HepG2 (cell line): ENCODE measurements around the gene PDLIM5. TPM values are rescaled to one million over a fixed set of nuclear protein-coding genes. Genes with fewer than 3 reads are reported as not detected.

Experiments used
- AGO1 ChIP-seq: fragments of 200-400 bp; formaldehyde crosslinking; IDR thresholded peaks from 2 replicates; pipeline ENCODE4 v1.6.1; 2017; ENCODE audit warnings: mild to moderate bottlenecking, low read depth, low read length, moderate library complexity; ENCODE audit not compliant: poor library complexity, severe bottlenecking
- CENPBD1 ChIP-seq: sonication (generic); formaldehyde crosslinking; IDR thresholded peaks from 2 replicates; pipeline ENCODE4 v1.8.0; 2022; ENCODE audit warnings: missing genetic modification reagents, low read depth, mild to moderate bottlenecking, borderline replicate concordance
- CTCF ChIP-seq: sonication (generic); formaldehyde crosslinking; IDR thresholded peaks from 2 replicates; pipeline ENCODE4 v1.5.0; 2020; ENCODE audit warnings: mild to moderate bottlenecking, missing genetic modification reagents, moderate library complexity
- FOSL1 ChIP-seq: sonication (generic); formaldehyde crosslinking; IDR thresholded peaks from 2 replicates; pipeline ENCODE4 v1.9.0; 2021; ENCODE audit warnings: missing genetic modification reagents, borderline replicate concordance
- GTF2F1 ChIP-seq: fragments of 150-350 bp; IDR thresholded peaks from 2 replicates; pipeline ENCODE4 v1.6.1; 2014; ENCODE audit warnings: low read length
- HINFP ChIP-seq: sonication (generic); formaldehyde crosslinking; IDR thresholded peaks from 2 replicates; pipeline ENCODE4 v1.4.0; 2020; ENCODE audit warnings: low read depth, mild to moderate bottlenecking, missing genetic modification reagents
- HNF1B ChIP-seq: sonication (generic); formaldehyde crosslinking; IDR thresholded peaks from 2 replicates; pipeline ENCODE4 v1.5.1; 2020; ENCODE audit warnings: mild to moderate bottlenecking, moderate library complexity, missing genetic modification reagents
- JUN ChIP-seq: sonication (generic); formaldehyde crosslinking; IDR thresholded peaks from 2 replicates; pipeline ENCODE4 v1.4.0; 2020; ENCODE audit warnings: mild to moderate bottlenecking, missing genetic modification reagents
- KLF11 ChIP-seq: IDR thresholded peaks from 2 replicates; pipeline ENCODE4 v1.6.1; 2016; ENCODE audit warnings: missing compliant biosample characterization
- MATR3 ChIP-seq: sonication (generic); formaldehyde crosslinking; IDR thresholded peaks from 2 replicates; pipeline ENCODE4 v1.4.0; 2020; ENCODE audit warnings: missing genetic modification reagents
- PRDM10 ChIP-seq: sonication (generic); formaldehyde crosslinking; IDR thresholded peaks from 2 replicates; pipeline ENCODE4 v1.4.0; 2020; ENCODE audit warnings: low read depth, missing genetic modification reagents
- RBFOX2 ChIP-seq: fragments of 200-400 bp; formaldehyde crosslinking; IDR thresholded peaks from 2 replicates; pipeline ENCODE4 v1.6.1; 2017; ENCODE audit warnings: low read depth, mild to moderate bottlenecking, low read length
- SAP130 ChIP-seq: IDR thresholded peaks from 2 replicates; pipeline ENCODE4 v1.6.1; 2016; ENCODE audit warnings: low read depth
- THAP11 ChIP-seq: IDR thresholded peaks from 2 replicates; pipeline ENCODE4 v1.6.1; 2016; ENCODE audit warnings: missing biosample characterization, missing genetic modification reagents
- ZFP1 ChIP-seq: IDR thresholded peaks from 2 replicates; pipeline ENCODE4 v1.6.1; 2016
- ZFP62 ChIP-seq: sonication (generic); formaldehyde crosslinking; IDR thresholded peaks from 2 replicates; pipeline ENCODE4 v1.4.0; 2020; ENCODE audit warnings: missing genetic modification reagents
- ZNF296 ChIP-seq: sonication (generic); formaldehyde crosslinking; conservative IDR thresholded peaks from 2 replicates; pipeline ENCODE4 v1.5.0; 2020; ENCODE audit warnings: mild to moderate bottlenecking, missing genetic modification reagents
- ZNF562 ChIP-seq: sonication (generic); formaldehyde crosslinking; IDR thresholded peaks from 2 replicates; pipeline ENCODE4 v1.8.0; 2022; ENCODE audit warnings: missing genetic modification reagents, borderline replicate concordance
- ZNF644 ChIP-seq: IDR thresholded peaks from 2 replicates; pipeline ENCODE4 v1.6.1; 2016; ENCODE audit warnings: low read depth
- ZNF816 ChIP-seq: sonication (generic); formaldehyde crosslinking; IDR thresholded peaks from 2 replicates; pipeline ENCODE4 v1.8.0; 2022; ENCODE audit warnings: missing genetic modification reagents, mild to moderate bottlenecking, borderline replicate concordance
- polyA plus RNA-seq, 8 experiments: library from polyadenylated mRNA; depleted of rRNA in 3 of 8; stranded (reverse) in 7 of 8; unstranded in 1 of 8; fragments of >200 nt; fragmentation: Illumina TruSeq in 4 of 8; extraction: Trizol in 4 of 8; gene quantifications; 2 replicates each; pipeline versions ENCODE4 v1.2.1 to v1.2.3, GENCODE V29; 2011 to 2016; ENCODE audit warnings: low read depth in 4 of 8, missing spikeins in 1 of 8, mixed read lengths in 1 of 8; ENCODE audit not compliant: insufficient read depth in 1 of 8
- total RNA-seq, 5 experiments: library from RNA; depleted of rRNA; stranded (reverse); fragments of >200 nt; fragmentation: Illumina TruSeq; extraction: Trizol; gene quantifications; 2 replicates each; pipeline ENCODE4 v1.2.3, GENCODE V29; 2016; ENCODE audit warnings: low read depth in 1 of 5

Gene PDLIM5
- total and polyA plus RNA-seq, 2 of the 13 experiments (the other 11 are each of a cell fraction or from before 2014, with no cell fraction given) = 52.8 to 119 TPM

GRCh38 chr4:94406668-94407437 lies 44.9 kb upstream of the PDLIM5 start (continued):
- no peak for TF ChIP-seq PRDM10 (CRISPR knock-in tag)
- TF ChIP-seq JUN (CRISPR knock-in tag) = no peak
- no peak for TF ChIP-seq AGO1
- TF ChIP-seq THAP11 = 0 out of 2 replicates have a peak, but pooled peaks have one; percentile 15
- no peak for TF ChIP-seq ZNF644 (CRISPR knock-in tag)
- 0 out of 2 replicates have a peak, but pooled peaks have one; percentile 47 for TF ChIP-seq ZNF816 (CRISPR knock-in tag)
- no peak for TF ChIP-seq KLF11
- TF ChIP-seq SAP130 = peak; percentile 29; the same call in 1 of the 2 replicates
- TF ChIP-seq ZNF296 (CRISPR knock-in tag) = no peak
- no peak for TF ChIP-seq HNF1B
- no peak for TF ChIP-seq FOSL1 (CRISPR knock-in tag)
- no peak for TF ChIP-seq MATR3
- no peak for TF ChIP-seq CENPBD1 (CRISPR knock-in tag)
- TF ChIP-seq HINFP (CRISPR knock-in tag) = no peak
- TF ChIP-seq GTF2F1 = no peak
- TF ChIP-seq ZFP1 (CRISPR knock-in tag) = no peak
- peak; percentile 83 for TF ChIP-seq CTCF (CRISPR knock-in tag)
- TF ChIP-seq ZFP62 (CRISPR knock-in tag) = no peak
- TF ChIP-seq ZNF562 (CRISPR knock-in tag) = no peak
- no peak for TF ChIP-seq RBFOX2
